Colonic mucosa (tissue), 4 donors: ENCODE data around the gene DNLZ. TPM values are rescaled to one million over a fixed set of nuclear protein-coding genes. Genes with fewer than 3 reads are reported as not detected.

ENCODE experiments used
- DNase-seq: peaks from one replicate; pipeline ENCODE4 v3.0.0-alpha.2; 2020
- H3K27ac ChIP-seq: fragments of 200-600 bp; one replicate; pipeline ENCODE4 v1.8.0; 2021
- H3K27me3 ChIP-seq: fragments of 200-600 bp; one replicate; pipeline ENCODE4 v1.8.0; 2021
- H3K36me3 ChIP-seq: fragments of 200-600 bp; one replicate; pipeline ENCODE4 v1.8.0; 2021
- H3K4me1 ChIP-seq: fragments of 200-600 bp; one replicate; pipeline ENCODE4 v1.8.0; 2021; ENCODE audit warnings: mild to moderate bottlenecking
- H3K4me3 ChIP-seq: fragments of 200-600 bp; one replicate; pipeline ENCODE4 v1.8.0; 2021
- H3K9ac ChIP-seq, 2 donors: one replicate each; pipeline ENCODE4 v1.7.0; 2013; ENCODE audit warnings: control low read depth in 2 of 2, low read depth in 2 of 2, low read length in 2 of 2
- H3K9me3 ChIP-seq: fragments of 200-600 bp; one replicate; pipeline ENCODE4 v1.8.0; 2021
- intact Hi-C: fragments of 100-400 bp; cut with DNase I; formaldehyde crosslinking; loops from one replicate; pipeline ENCODE4 v1.14.1; 2022
- total RNA-seq, 2 donors: library from RNA; stranded (reverse); fragmentation: NEBNext Ultra II Directional in 1 of 2; extraction: Animal tissue kit (Norgen Biotek cat#: 25700) in 1 of 2; gene quantifications; one replicate each; pipeline ENCODE4 v1.2.1, GENCODE V29; 2021
- TF ChIP-seq, protein P1 (sequence below): fragments of 200-600 bp; IDR thresholded peaks from one replicate; pipeline ENCODE4 v1.8.0; 2022; ENCODE audit warnings: antibody characterized with exemption, mild to moderate bottlenecking
- donor health status: healthy.
- donor health status: DM: no; HTN: no; CAD: no.
- donor health status: DM: no; HTN: no; CAD: no.

Gene DNLZ
- total RNA-seq, 2 donors from 2014 or later = 10.0 to 10.8 TPM

DNA sequence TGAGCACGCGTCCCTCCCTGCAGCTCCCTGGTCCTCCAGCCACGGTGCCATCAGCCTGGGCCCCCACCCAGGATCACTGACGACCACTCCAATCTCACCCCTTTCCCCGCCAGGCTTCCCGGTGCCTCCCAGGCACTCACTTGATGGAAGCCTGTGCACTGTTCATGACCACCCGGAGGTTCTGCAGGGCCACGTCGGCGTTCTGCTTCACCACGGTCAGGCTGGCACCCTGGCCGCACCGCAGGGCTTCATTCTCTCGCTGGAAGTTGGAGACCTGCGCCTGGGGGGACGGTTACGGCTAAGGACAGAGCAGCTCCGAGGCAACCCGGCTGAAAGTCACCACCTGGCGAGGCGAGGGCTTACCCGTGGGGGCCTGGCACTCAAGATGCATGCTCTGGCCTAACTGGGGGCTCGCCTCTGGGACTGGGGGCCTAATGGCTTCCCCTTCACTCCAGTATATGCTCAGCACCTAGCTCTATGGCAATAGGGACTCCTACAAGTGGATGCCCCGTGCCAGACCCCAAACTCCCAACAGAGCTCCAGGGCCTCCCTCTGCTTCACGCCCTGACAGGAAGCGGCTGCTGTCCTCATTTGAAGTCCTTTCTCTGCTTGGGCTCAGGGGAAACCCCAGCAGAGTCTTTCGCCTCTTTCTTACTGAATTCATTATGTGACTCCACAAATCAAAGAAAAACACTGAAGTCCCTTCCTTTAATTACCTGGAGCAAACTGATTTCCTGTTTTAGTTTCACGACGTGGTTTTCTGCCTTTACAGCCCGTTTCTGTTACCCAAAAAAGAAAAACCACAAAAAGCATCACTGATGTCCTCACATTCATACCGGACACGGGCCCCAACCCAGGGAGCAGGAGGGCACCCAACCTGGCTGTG, 40.6 kb upstream of the DNLZ start:
- TF ChIP-seq, protein P1, sequence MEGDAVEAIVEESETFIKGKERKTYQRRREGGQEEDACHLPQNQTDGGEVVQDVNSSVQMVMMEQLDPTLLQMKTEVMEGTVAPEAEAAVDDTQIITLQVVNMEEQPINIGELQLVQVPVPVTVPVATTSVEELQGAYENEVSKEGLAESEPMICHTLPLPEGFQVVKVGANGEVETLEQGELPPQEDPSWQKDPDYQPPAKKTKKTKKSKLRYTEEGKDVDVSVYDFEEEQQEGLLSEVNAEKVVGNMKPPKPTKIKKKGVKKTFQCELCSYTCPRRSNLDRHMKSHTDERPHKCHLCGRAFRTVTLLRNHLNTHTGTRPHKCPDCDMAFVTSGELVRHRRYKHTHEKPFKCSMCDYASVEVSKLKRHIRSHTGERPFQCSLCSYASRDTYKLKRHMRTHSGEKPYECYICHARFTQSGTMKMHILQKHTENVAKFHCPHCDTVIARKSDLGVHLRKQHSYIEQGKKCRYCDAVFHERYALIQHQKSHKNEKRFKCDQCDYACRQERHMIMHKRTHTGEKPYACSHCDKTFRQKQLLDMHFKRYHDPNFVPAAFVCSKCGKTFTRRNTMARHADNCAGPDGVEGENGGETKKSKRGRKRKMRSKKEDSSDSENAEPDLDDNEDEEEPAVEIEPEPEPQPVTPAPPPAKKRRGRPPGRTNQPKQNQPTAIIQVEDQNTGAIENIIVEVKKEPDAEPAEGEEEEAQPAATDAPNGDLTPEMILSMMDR = no peak
- H3K4me1 ChIP-seq = peaks cover 4% of the 10 kb centered on the region
- no peak overlapping the region for H3K9ac ChIP-seq
- no peak for DNase-seq
- no peaks in the 10 kb centered on the region for H3K27me3 ChIP-seq
- H3K27ac ChIP-seq = no peak overlapping the region
- no peaks in the 10 kb centered on the region for H3K9me3 ChIP-seq
- no peak overlapping the region for H3K4me3 ChIP-seq
- intact Hi-C loops = loop anchor here (10.0 kb wide), 1 partner anchor 59 kb away; no protein-coding TSS in a partner anchor
- H3K36me3 ChIP-seq = no peaks in the 10 kb centered on the region

DNA sequence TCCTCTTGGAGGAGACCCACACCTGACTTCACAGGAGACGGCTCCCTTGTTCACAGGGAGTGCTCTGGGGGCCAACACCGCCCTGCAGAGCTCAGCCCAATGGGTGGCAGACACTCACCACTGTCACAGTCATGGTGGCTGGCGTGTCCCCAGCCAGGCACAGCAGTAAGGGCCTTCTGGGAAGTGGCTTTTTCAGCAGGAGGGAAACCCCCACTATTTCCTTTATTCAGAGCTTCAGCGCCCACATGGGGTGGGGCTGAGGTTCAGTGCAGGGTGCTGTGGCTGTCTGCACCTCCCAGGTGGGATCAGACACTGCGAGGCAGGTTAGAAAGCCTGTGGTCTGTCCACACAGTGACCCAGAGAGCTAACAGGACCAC, 40.0 kb upstream of the DNLZ start:
- no peak overlapping the region for H3K27ac ChIP-seq
- H3K36me3 ChIP-seq = no peaks in the 10 kb centered on the region
- intact Hi-C loops = loop anchor here (10.0 kb wide), 1 partner anchor 59 kb away; no protein-coding TSS in a partner anchor

DNA sequence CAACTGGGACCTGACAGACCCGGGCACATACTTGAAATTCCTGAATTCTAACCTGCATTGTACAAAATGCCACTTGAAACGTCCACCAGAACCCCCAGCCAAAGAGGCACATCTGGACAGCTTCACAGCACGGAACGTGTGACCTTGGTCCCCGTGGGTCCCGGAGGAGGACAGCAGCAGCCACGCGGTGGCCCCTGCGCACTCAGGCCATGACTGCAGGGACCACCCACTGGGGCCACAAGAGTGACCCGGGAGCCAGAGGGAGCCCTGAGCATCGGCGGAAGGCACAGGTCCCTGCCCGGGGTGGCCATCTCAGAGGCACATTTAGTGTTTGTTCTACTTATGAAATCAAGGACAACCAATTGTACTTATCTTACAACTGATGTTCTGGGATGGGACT, 38.5 kb upstream of the DNLZ start:
- intact Hi-C loops = loop anchor here (10.0 kb wide), 1 partner anchor 57 kb away; no protein-coding TSS in a partner anchor
- H3K4me1 ChIP-seq = peaks cover 4% of the 10 kb centered on the region
- no peaks in the 10 kb centered on the region for H3K27me3 ChIP-seq
- H3K36me3 ChIP-seq = no peaks in the 10 kb centered on the region
- H3K9ac ChIP-seq = no peak overlapping the region
- no peak for DNase-seq
- no peaks in the 10 kb centered on the region for H3K9me3 ChIP-seq
- H3K27ac ChIP-seq = no peak overlapping the region
- TF ChIP-seq, protein P1 = no peak
- H3K4me3 ChIP-seq = no peak overlapping the region

More for the DNA sequence above, 40.0 kb upstream of the DNLZ start:
- DNase-seq = no peak
- Histone ChIP-seq H3K4me1 (peaks cover 4% of the 10 kb centered on the region), H3K4me3 (no peak overlapping the region), H3K9ac (no peak overlapping the region), H3K9me3 (no peaks in the 10 kb centered on the region), H3K27me3 (no peaks in the 10 kb centered on the region)
- TF ChIP-seq, protein P1 = no peak

DNA sequence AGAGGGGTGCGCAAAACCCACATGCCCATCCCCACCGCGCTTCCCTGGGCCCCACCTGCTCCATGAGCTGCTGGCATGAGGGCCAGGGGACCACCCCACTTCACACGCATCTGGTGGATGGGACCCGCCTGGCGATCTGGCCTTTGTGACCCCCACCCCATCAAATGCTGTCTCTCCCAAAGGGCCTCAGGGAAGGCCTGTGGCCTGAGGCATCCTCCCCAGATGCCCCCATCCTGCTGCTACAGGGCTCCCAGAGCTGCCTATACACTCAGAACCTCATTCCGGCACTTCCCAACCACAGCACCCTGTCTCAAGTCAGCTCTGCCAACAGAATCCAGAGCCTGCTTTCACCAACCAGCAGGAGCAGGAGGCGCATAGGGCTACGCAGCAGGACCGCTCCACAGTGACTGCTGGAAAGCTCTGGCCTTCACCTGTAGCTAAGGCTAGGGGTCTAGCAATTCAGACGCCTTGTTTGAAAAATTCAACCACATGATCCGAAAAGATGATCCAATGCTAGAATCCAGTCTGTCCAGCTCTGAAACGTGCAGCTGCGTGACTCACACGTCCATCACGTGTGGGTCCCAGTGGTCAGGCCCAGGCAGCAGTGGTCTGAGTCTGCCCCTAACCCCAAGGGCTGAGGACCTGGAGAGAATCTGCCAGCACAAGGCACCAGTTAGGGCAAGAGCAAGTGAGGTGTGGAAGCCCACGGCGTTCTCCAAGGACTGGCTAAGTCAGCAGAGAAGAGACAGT, 37.8 kb upstream of the DNLZ start:
- no peak overlapping the region for H3K9ac ChIP-seq
- DNase-seq = no peak
- H3K4me3 ChIP-seq = no peak overlapping the region
- H3K4me1 ChIP-seq = peaks cover 9% of the 10 kb centered on the region
- no peaks in the 10 kb centered on the region for H3K27me3 ChIP-seq
- no peaks in the 10 kb centered on the region for H3K36me3 ChIP-seq
- TF ChIP-seq, protein P1 = no peak
- intact Hi-C loops = loop anchor here (10.0 kb wide), 1 partner anchor 57 kb away; no protein-coding TSS in a partner anchor
- H3K27ac ChIP-seq = no peak overlapping the region
- no peaks in the 10 kb centered on the region for H3K9me3 ChIP-seq

DNA sequence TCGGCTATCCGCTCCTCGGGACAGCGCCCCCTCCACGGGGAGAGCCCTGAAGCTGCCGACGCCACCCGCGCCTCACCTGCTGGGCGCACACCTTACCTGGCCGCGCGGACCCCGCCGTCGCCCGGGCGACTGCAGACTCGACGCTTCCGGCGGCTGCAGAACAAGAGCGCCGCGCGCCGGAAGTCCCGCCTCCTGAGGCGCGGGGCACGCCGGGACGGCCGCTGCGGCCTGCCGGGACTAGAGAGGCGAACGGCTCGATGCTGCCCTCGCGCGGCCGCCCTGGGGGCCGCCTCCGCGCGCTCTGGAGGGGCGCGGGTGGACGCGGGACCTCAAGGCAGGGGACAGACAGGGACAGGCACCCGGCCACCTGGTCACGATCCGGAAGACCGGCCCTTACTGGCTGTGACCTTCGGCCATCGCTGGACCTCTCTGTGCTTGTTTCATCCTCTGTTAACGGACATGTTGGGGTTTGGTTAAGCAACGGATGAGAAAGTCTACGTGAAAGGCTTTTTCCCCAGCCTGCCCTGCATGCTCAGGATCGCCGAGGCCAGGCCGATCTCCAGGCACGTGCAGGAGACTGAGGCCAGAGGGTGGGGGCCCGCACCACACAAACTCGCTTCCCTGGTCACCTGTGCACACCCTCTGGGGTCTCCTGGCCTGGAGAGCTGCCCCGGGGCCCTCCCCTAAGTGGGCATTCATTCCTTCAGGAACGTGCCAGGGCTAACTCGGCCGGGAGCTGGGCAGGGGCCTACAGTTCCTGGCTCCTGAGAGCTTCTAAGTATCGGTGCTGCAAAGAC, 36.7 kb upstream of the DNLZ start, which contains the start of gene SNAPC4:
SNAPC4 (minus strand) TSS at position 133 of the 797 bp plus-strand sequence. CDS start 1,742 bp downstream, outside the sequence.
- peak; percentile 87 for DNase-seq
- Histone ChIP-seq H3K9ac (peak within 1 kb of the TSS; percentile 80 to 88), H3K4me1 (peaks cover 16% of the 10 kb centered on the region), H3K9me3 (no peaks in the 10 kb centered on the region), H3K27me3 (no peaks in the 10 kb centered on the region), H3K4me3 (peak within 1 kb of the TSS; percentile 97), H3K27ac (no peak within 1 kb of the TSS), H3K36me3 (no peaks in the 10 kb centered on the region)
- intact Hi-C loops = loop anchor here (10.0 kb wide), 1 partner anchor 55 kb away; no protein-coding TSS in a partner anchor
- TF ChIP-seq, protein P1 = peak; percentile 97
